ENCODE results near the gene MICALL1.

MICALL1 gene

DNA sequence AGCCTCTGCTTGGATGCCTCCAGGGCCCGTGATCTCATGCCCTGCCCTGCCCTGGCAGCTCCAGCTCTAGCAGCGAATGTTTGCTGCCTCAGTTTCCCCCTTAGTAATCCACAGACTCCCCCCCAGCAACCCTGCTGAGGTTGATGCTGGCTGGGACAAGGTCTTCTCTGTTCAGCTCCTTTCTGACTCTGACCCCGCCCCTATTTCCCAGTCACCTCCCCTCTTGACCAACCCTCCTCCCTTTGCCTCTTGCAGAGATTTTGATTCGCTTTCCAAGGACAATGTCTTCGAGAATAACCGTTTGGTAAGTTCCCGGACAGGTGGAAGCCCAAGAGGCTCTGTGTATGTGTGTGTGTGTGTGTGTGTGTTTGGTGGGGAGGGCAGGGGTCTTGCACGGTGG is 5.6 kb downstream of the MICALL1 start:
- no peak overlapping the region for H3K27ac ChIP-seq (replicated peaks)
- no peaks in the 10 kb centered on the region for H3K27me3 ChIP-seq (ENCODE audit: insufficient read depth, poor library complexity, severe bottlenecking)
- no peak overlapping the region for H3K4me3 ChIP-seq (replicated peaks; ENCODE audit: insufficient read depth, low read length)
- DNase-seq (ENCODE audit: low read depth in 1 of 2, low spot score in 1 of 2) = no peak
- TF ChIP-seq, protein P1, sequence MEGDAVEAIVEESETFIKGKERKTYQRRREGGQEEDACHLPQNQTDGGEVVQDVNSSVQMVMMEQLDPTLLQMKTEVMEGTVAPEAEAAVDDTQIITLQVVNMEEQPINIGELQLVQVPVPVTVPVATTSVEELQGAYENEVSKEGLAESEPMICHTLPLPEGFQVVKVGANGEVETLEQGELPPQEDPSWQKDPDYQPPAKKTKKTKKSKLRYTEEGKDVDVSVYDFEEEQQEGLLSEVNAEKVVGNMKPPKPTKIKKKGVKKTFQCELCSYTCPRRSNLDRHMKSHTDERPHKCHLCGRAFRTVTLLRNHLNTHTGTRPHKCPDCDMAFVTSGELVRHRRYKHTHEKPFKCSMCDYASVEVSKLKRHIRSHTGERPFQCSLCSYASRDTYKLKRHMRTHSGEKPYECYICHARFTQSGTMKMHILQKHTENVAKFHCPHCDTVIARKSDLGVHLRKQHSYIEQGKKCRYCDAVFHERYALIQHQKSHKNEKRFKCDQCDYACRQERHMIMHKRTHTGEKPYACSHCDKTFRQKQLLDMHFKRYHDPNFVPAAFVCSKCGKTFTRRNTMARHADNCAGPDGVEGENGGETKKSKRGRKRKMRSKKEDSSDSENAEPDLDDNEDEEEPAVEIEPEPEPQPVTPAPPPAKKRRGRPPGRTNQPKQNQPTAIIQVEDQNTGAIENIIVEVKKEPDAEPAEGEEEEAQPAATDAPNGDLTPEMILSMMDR (IDR thresholded peaks at IDR 0.05; ENCODE audit: insufficient read depth, low read length) = no peak
- TF ChIP-seq POLR2AphosphoS5 (IDR thresholded peaks at IDR 0.05; ENCODE audit: low read depth) (no peak), GABPA (IDR thresholded peaks at IDR 0.05; ENCODE audit: low read depth) (no peak), SPI1 (IDR thresholded peaks at IDR 0.05; ENCODE audit: borderline replicate concordance, low read depth) (no peak)
- TF ChIP-seq, protein P2, sequence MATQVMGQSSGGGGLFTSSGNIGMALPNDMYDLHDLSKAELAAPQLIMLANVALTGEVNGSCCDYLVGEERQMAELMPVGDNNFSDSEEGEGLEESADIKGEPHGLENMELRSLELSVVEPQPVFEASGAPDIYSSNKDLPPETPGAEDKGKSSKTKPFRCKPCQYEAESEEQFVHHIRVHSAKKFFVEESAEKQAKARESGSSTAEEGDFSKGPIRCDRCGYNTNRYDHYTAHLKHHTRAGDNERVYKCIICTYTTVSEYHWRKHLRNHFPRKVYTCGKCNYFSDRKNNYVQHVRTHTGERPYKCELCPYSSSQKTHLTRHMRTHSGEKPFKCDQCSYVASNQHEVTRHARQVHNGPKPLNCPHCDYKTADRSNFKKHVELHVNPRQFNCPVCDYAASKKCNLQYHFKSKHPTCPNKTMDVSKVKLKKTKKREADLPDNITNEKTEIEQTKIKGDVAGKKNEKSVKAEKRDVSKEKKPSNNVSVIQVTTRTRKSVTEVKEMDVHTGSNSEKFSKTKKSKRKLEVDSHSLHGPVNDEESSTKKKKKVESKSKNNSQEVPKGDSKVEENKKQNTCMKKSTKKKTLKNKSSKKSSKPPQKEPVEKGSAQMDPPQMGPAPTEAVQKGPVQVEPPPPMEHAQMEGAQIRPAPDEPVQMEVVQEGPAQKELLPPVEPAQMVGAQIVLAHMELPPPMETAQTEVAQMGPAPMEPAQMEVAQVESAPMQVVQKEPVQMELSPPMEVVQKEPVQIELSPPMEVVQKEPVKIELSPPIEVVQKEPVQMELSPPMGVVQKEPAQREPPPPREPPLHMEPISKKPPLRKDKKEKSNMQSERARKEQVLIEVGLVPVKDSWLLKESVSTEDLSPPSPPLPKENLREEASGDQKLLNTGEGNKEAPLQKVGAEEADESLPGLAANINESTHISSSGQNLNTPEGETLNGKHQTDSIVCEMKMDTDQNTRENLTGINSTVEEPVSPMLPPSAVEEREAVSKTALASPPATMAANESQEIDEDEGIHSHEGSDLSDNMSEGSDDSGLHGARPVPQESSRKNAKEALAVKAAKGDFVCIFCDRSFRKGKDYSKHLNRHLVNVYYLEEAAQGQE (IDR thresholded peaks at IDR 0.05; ENCODE audit: insufficient replicate concordance, low read depth) = no peak

DNA sequence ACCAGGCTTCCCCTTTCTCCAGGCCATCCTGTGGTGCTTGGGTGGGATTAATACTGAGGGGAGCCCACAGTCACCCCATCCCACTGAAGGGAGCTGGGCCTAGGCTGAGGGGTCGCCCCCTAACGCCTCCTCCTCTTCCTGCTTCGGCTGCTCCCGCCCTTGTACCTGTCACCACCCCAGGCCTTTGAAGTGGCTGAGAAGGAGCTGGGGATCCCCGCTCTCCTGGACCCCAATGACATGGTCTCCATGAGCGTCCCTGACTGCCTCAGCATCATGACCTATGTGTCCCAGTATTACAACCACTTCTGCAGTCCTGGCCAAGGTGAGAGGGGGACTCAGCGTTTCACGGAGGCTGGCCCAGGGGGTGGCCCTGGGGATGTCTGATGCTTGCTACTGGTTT is 6.1 kb downstream of the MICALL1 start:
- TF ChIP-seq, protein P1 (IDR thresholded peaks at IDR 0.05; ENCODE audit: insufficient read depth, low read length) = no peak
- H3K4me3 ChIP-seq (replicated peaks; ENCODE audit: insufficient read depth, low read length) = no peak overlapping the region
- no peak overlapping the region for H3K27ac ChIP-seq (replicated peaks)
- no peaks in the 10 kb centered on the region for H3K27me3 ChIP-seq (ENCODE audit: insufficient read depth, poor library complexity, severe bottlenecking)
- DNase-seq (ENCODE audit: low read depth in 1 of 2, low spot score in 1 of 2) = no peak

DNA sequence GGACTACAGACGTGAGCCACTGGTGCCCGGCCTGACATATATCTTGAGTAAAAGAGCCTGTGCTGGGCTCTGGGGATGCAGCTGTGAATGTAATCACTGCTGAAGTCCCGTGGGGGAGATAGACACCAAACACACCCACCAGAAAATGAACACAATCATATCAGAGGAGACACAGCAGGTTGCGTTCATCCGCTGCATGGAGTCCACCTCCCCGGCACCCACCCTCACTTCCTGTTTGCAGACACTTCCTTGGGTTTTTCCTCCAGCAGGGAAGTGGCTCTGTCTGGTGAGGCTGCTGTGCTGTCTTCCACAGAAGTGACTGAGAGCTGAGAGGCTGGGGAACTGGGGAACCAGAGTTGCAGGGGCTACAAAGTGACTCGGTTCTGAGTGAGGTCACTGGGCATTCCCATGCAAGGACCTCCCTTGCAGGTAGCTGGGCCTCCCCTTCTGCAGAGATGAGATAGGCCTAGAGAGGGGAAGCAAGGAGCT is 7.2 kb downstream of the MICALL1 start:
- Histone ChIP-seq H3K27me3 (ENCODE audit: insufficient read depth, poor library complexity, severe bottlenecking) (no peaks in the 10 kb centered on the region), H3K27ac (replicated peaks) (no peak overlapping the region), H3K4me3 (replicated peaks; ENCODE audit: insufficient read depth, low read length) (no peak overlapping the region)
- no peak for DNase-seq (ENCODE audit: low read depth in 1 of 2, low spot score in 1 of 2)
- no peak for TF ChIP-seq GABPA (IDR thresholded peaks at IDR 0.05; ENCODE audit: low read depth)
- no peak; the same call in 1 of the 2 replicates for TF ChIP-seq SPI1 (IDR thresholded peaks at IDR 0.05; ENCODE audit: borderline replicate concordance, low read depth)
- TF ChIP-seq, protein P1 (IDR thresholded peaks at IDR 0.05; ENCODE audit: insufficient read depth, low read length) = no peak
- TF ChIP-seq POLR2AphosphoS5 (IDR thresholded peaks at IDR 0.05; ENCODE audit: low read depth) = no peak
- TF ChIP-seq, protein P2 (IDR thresholded peaks at IDR 0.05; ENCODE audit: insufficient replicate concordance, low read depth) = no peak

DNA sequence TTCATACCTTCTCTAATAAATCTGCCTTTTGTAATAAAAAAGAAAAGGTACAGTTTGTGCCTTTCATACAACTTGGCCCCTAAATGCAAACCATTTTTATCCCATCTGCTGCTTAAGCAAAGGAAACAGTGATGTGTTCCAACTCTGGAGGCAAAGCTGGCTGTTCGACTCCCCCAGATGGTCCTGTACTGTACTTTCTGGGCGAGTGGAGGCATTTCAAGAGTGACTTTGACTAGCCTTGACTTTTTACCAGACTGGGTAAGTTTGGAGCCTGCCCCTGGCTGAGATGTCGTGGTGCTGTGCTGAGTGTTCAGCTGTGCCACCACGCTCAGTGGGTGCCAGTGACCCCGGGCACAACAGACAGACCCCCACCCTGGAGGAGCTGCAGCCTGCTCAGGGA is 10.2 kb downstream of the MICALL1 start:
- Histone ChIP-seq H3K27ac (replicated peaks) (no peak overlapping the region), H3K27me3 (ENCODE audit: insufficient read depth, poor library complexity, severe bottlenecking) (no peaks in the 10 kb centered on the region), H3K4me3 (replicated peaks; ENCODE audit: insufficient read depth, low read length) (no peak overlapping the region)
- no peak for TF ChIP-seq POLR2AphosphoS5 (IDR thresholded peaks at IDR 0.05; ENCODE audit: low read depth)
- TF ChIP-seq, protein P2 (IDR thresholded peaks at IDR 0.05; ENCODE audit: insufficient replicate concordance, low read depth) = no peak
- TF ChIP-seq, protein P1 (IDR thresholded peaks at IDR 0.05; ENCODE audit: insufficient read depth, low read length) = no peak
- DNase-seq (ENCODE audit: low read depth in 1 of 2, low spot score in 1 of 2) = no peak

Measured in HL-60 (cell line).